ENCODE data around the gene MRNIP. TPM values are rescaled to one million over a fixed set of nuclear protein-coding genes. Genes with fewer than 3 reads are reported as not detected.

MRNIP gene
- total and polyA plus RNA-seq, 5 donors, result 12.3 to 20.5 (median 18.2) TPM

GRCh38 chr5:179887095-179887494 lies 28.5 kb upstream of the MRNIP start:
- H3K4me1 ChIP-seq (ENCODE audit: control insufficient read depth, insufficient read depth, low read length), result no peaks in the 10 kb centered on the region
- 90% methylated on average over 11 of the region's 11 CpGs for WGBS
- ATAC-seq (no peak), DNase-seq (peak in 1 of 3 donors; percentile 14)
- H3K27ac ChIP-seq (ENCODE audit: low read length), result no peak overlapping the region
- H3K9me3 ChIP-seq (ENCODE audit: control insufficient read depth, low read length), result no peaks in the 10 kb centered on the region
- intact Hi-C loops (cut with DNase I), result no loop called here
- H3K27me3 ChIP-seq (ENCODE audit: control insufficient read depth, insufficient read depth), result no peaks in the 10 kb centered on the region
- H3K4me3 ChIP-seq (ENCODE audit: low read length), result no peak overlapping the region

- ATAC-seq, result no peak
- intact Hi-C loops (cut with DNase I), result no loop called here
- Histone ChIP-seq H3K4me1 (ENCODE audit: control insufficient read depth, insufficient read depth, low read length) (no peaks in the 10 kb centered on the region), H3K27ac (ENCODE audit: low read length) (no peak overlapping the region), H3K4me3 (ENCODE audit: low read length) (no peak overlapping the region), H3K9me3 (ENCODE audit: control insufficient read depth, low read length) (no peaks in the 10 kb centered on the region), H3K27me3 (ENCODE audit: control insufficient read depth, insufficient read depth) (no peaks in the 10 kb centered on the region)
- WGBS, result 87% methylated on average over 14 of the region's 14 CpGs
- DNase-seq, result peak in 1 of 3 donors; percentile 28
Observed at GRCh38 chr5:179886190-179886911, 27.7 kb upstream of the MRNIP start.

DNA sequence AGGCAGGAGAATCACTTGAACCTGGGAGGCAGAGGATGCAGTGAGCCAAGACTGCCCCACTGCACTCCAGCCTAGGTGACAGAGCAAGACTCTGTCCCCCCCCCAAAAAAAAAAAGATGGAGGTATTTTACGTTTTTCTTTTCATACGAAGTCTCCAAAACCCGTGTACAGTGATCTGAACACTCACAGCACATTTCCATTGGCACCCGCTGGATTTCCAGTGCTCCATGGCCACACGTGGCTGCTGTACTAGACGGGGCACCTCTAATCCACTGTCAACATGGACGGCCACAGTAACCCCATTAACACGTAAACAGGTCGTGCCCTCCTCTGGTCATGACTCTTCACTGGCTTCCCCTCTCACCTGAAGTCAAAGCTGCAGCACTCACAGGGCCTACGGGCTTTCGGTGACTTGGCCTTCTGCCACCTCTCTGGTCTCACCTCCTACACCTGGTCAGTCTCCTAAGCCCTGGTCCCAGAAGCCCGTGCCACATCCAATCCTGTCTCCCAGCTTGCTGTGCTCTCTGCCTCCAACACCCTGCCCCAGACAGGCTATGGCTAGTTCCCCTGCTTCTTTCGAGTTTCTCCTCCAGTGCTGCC lies 27.0 kb upstream of the MRNIP start:
- H3K27ac ChIP-seq (ENCODE audit: low read length), result no peak overlapping the region
- no peaks in the 10 kb centered on the region for H3K9me3 ChIP-seq (ENCODE audit: control insufficient read depth, low read length)
- H3K27me3 ChIP-seq (ENCODE audit: control insufficient read depth, insufficient read depth), result no peaks in the 10 kb centered on the region
- intact Hi-C loops (cut with DNase I), result no loop called here
- DNase-seq (peak in 1 of 3 donors; percentile 23), ATAC-seq (no peak)
- no peaks in the 10 kb centered on the region for H3K4me1 ChIP-seq (ENCODE audit: control insufficient read depth, insufficient read depth, low read length)
- 96% methylated on average over 13 of the region's 13 CpGs for WGBS
- H3K4me3 ChIP-seq (ENCODE audit: low read length), result no peak overlapping the region

DNA sequence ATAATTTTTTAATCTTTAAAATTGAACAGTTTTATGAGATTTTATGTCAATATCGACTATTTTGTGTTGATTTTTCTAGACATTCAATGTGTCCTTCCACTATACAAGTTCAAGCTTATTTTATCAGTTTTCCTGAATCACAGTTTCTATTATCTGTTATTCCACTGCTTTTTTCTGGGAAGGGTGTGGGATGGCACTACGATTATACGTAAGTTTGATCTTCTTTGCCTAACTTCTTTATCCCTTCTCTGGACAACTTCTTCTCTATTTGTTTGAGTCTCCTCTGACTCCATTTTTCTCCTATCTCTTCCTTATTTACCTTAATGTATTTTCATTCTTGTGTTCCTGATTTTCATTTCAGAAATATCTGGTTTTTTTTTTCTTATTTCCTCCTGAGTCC lies 24.5 kb upstream of the MRNIP start:
- Histone ChIP-seq H3K4me1 (ENCODE audit: control insufficient read depth, insufficient read depth, low read length) (no peaks in the 10 kb centered on the region), H3K9me3 (ENCODE audit: control insufficient read depth, low read length) (no peaks in the 10 kb centered on the region), H3K4me3 (ENCODE audit: low read length) (no peak overlapping the region), H3K27me3 (ENCODE audit: control insufficient read depth, insufficient read depth) (no peaks in the 10 kb centered on the region), H3K27ac (ENCODE audit: low read length) (no peak overlapping the region)
- ATAC-seq (no peak), DNase-seq (no peak)
- over 99% methylated on average over 3 of the region's 3 CpGs for WGBS
- intact Hi-C loops (cut with DNase I), result no loop called here

DNA sequence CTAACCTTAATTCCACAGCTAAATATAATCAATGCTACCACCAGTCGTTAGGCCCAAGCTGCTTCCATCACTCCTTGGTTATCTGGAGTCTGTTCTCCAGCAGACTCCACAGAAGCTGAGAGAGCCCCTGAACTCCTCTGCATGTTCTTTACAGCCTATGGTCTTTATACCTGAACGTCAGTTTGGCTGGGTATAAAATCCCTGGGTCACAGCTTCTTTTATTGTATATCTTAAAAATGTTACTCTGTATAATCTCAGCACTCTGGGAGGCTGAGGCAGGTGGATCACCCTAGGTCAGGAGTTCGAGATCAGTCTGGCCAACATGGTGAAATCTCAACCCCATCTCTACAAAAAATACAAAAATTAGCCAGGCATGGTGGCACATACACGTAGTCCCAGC lies 23.7 kb upstream of the MRNIP start:
- H3K4me1 ChIP-seq (ENCODE audit: control insufficient read depth, insufficient read depth, low read length), result no peaks in the 10 kb centered on the region
- no peaks in the 10 kb centered on the region for H3K27me3 ChIP-seq (ENCODE audit: control insufficient read depth, insufficient read depth)
- H3K4me3 ChIP-seq (ENCODE audit: low read length), result no peak overlapping the region
- ATAC-seq, result no peak
- 98% methylated on average over 4 of the region's 4 CpGs for WGBS
- intact Hi-C loops (cut with DNase I), result no loop called here
- no peak for DNase-seq
- H3K27ac ChIP-seq (ENCODE audit: low read length), result no peak overlapping the region
- H3K9me3 ChIP-seq (ENCODE audit: control insufficient read depth, low read length), result no peaks in the 10 kb centered on the region

GRCh38 chr5:179880848-179881590 lies 22.4 kb upstream of the MRNIP start:
- peak in 1 of 3 donors; percentile 35 for DNase-seq
- no peaks in the 10 kb centered on the region for H3K9me3 ChIP-seq (ENCODE audit: control insufficient read depth, low read length)
- H3K4me3 ChIP-seq (ENCODE audit: low read length), result no peak overlapping the region
- intact Hi-C loops (cut with DNase I), result no loop called here
- no peaks in the 10 kb centered on the region for H3K4me1 ChIP-seq (ENCODE audit: control insufficient read depth, insufficient read depth, low read length)
- WGBS, result 91% methylated on average over 25 of the region's 25 CpGs
- no peak for ATAC-seq
- no peaks in the 10 kb centered on the region for H3K27me3 ChIP-seq (ENCODE audit: control insufficient read depth, insufficient read depth)
- H3K27ac ChIP-seq (ENCODE audit: low read length), result no peak overlapping the region

- Histone ChIP-seq H3K4me1 (ENCODE audit: control insufficient read depth, insufficient read depth, low read length) (no peaks in the 10 kb centered on the region), H3K27ac (ENCODE audit: low read length) (no peak overlapping the region), H3K27me3 (ENCODE audit: control insufficient read depth, insufficient read depth) (no peaks in the 10 kb centered on the region), H3K4me3 (ENCODE audit: low read length) (no peak overlapping the region), H3K9me3 (ENCODE audit: control insufficient read depth, low read length) (no peaks in the 10 kb centered on the region)
- WGBS, result 89% methylated on average over 12 of the region's 12 CpGs
- ATAC-seq (peak in 1 of 2 donors; percentile 8), DNase-seq (peak in 1 of 3 donors; percentile 46)
- intact Hi-C loops (cut with DNase I), result no loop called here
Observed at GRCh38 chr5:179880066-179880650, 21.5 kb upstream of the MRNIP start.

DNA sequence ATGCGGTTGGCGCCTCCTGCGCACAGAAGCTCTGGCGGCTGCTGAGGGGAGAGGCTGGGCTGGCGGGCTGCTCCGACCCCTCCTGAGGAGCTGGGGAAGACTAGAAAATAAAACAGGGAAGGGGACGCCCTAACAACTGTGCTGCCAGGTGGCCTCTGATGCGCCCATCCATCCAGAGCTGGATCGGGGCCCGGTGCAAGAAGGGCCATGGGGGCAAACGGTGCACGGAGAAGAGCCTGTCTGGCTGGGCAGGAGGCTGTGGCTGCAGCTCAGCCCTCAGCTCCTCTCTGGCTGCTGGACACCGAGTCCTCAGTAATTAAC lies 21.0 kb upstream of the MRNIP start:
- ATAC-seq, result no peak
- Histone ChIP-seq H3K27ac (ENCODE audit: low read length) (no peak overlapping the region), H3K9me3 (ENCODE audit: control insufficient read depth, low read length) (no peaks in the 10 kb centered on the region), H3K27me3 (ENCODE audit: control insufficient read depth, insufficient read depth) (no peaks in the 10 kb centered on the region), H3K4me1 (ENCODE audit: control insufficient read depth, insufficient read depth, low read length) (no peaks in the 10 kb centered on the region), H3K4me3 (ENCODE audit: low read length) (no peak overlapping the region)
- intact Hi-C loops (cut with DNase I), result no loop called here
- 93% methylated on average over 13 of the region's 13 CpGs for WGBS
- peak in 1 of 3 donors; percentile 39 for DNase-seq

DNA sequence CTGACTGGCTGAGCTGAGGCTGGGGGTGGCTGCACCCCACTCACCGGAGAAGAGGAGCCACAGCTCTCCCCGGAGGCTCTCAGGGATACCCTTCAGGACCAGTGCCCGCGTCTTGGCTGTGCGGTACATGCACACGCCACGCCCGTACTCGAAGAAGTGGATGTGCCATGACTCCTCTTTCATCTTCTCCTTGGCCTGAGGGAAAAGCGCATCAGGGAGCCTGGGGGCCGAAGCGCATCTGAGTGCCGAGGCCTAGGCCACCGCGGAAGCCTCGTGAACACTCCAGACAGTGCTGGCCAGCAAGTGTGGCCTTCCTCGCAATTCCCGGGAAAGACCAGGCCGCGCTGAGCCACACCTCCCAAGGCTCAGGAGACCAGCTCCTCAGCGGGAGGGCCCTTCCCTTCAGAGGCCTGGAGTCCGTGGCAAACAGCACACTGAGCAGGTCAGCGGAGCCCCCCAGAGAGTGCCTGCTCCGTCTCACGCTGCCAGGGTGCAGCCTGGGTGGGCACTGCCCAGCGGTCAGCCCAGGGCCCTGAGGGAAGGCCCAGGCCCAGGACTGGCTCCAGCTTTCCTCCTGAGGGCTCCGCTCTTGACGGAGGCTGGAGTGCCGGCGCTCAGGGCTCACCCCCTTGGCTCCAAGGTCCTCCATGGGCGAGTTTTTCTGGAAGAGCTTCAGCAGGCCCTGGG lies 20.5 kb upstream of the MRNIP start:
- ATAC-seq, result peak in 1 of 2 donors; percentile 8
- Histone ChIP-seq H3K4me3 (ENCODE audit: low read length) (no peak overlapping the region), H3K27ac (ENCODE audit: low read length) (no peak overlapping the region), H3K9me3 (ENCODE audit: control insufficient read depth, low read length) (no peaks in the 10 kb centered on the region), H3K4me1 (ENCODE audit: control insufficient read depth, insufficient read depth, low read length) (no peaks in the 10 kb centered on the region), H3K27me3 (ENCODE audit: control insufficient read depth, insufficient read depth) (no peaks in the 10 kb centered on the region)
- peak in 1 of 3 donors; percentile 50 for DNase-seq
- intact Hi-C loops (cut with DNase I), result no loop called here
- WGBS, result 93% methylated on average over 31 of the region's 31 CpGs

DNA sequence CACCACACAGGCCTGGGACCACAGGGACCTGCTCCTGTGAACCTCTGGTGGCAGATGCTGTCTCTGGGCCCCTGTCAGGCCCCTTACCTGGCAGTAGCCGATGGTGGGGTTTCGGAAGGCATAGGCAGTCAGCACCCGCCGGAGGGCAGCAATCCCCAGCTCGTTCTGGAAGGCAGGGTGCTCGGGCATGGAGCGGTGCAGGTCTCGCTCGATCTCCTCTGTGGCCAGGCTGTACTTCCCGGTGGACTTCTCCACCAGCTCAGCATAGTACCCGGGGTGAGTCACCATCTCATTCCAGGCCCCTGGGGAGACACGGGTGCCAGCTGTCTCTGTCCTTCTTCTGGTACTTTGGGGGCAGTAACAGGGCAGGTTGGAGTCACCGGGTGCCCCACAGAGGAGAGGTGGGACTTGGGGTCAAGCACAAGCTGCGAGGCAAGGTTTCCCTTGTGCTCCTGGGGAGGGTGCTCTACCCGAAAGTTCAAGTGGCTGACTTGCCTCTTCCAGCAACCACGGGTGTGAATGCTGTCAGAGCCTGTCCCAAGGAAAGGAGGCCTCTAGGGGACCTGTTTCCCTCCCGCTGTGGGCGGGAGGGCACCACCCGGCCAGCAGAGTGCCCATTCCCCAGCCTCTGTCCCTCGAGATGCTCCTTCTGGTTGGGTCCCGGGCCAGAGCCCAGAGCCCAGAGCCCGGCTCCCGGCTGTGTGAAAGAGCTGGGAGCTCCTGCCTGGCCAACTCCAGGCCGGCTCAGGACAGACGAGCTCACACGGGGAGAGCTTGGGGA lies 19.8 kb upstream of the MRNIP start:
- Histone ChIP-seq H3K27ac (ENCODE audit: low read length) (no peak overlapping the region), H3K4me3 (ENCODE audit: low read length) (no peak overlapping the region), H3K9me3 (ENCODE audit: control insufficient read depth, low read length) (no peaks in the 10 kb centered on the region), H3K4me1 (ENCODE audit: control insufficient read depth, insufficient read depth, low read length) (no peaks in the 10 kb centered on the region), H3K27me3 (ENCODE audit: control insufficient read depth, insufficient read depth) (no peaks in the 10 kb centered on the region)
- DNase-seq, result peak in 1 of 3 donors; percentile 37
- intact Hi-C loops (cut with DNase I), result no loop called here
- WGBS, result 89% methylated on average over 26 of the region's 26 CpGs
- ATAC-seq, result no peak
